Measurements from ENCODE around the gene DSCAML1. TPM values are rescaled to one million over a fixed set of nuclear protein-coding genes. Genes with fewer than 3 reads are reported as not detected.

DSCAML1 gene
- total and polyA plus RNA-seq, 9 of the 15 experiments (the other 6 are each of a cell fraction or from before 2014, with no cell fraction given), result not detected

DNA sequence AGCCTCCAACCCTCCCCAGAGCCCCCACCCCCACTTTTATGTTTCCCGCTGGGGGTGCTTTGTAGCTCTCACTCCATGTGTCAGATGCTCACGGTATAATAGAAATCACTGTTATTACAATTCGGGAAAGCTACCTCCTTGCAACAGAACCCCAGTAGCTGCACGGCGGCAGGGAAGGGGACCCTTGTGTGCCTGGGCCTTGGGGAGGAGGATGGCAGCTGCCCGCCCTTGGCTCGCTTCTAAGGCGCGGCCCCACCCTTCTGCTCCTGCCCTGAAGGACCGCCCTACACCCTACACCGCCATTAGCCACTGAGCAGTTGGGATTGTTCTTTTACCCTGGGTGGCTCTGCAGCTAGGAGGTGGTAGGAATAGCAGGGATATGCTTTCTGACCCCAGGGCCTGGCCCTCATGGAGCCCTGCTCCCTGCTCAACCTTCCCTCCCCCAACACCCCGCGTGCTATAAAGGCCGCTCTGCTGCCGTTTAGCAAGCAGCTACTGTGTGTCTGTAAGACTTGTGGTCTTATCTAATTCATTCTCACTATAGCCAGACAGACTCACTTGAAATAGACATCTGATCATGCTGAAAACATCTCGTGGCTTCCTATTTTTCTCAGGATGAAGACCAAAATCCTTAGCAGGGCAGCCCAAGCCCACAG, 249.7 kb downstream of the DSCAML1 start:
- no peaks in the 10 kb centered on the region for H3K9me3 ChIP-seq (replicated peaks; ENCODE audit: control insufficient read depth, insufficient read depth, low read depth, low read length)
- FAIRE-seq (no peak), ATAC-seq (no peak), DNase-seq (ENCODE audit: extremely low read depth in 1 of 4, low spot score in 3 of 4) (no peak)
- H3K79me2 ChIP-seq (ENCODE audit: control insufficient read depth, insufficient read depth, low read length), result no peaks in the 10 kb centered on the region
- in situ Hi-C loops (cut with MboI) (no loop called here), intact Hi-C loops (cut with micrococcal nuclease) (no loop called here)
- no peak overlapping the region for H3K27ac ChIP-seq (ENCODE audit: extremely low read depth, low read depth, low read length)
- H4K20me1 ChIP-seq (replicated peaks; ENCODE audit: control insufficient read depth, insufficient read depth, low read length), result peaks cover 5% of the 10 kb centered on the region; the same call in 1 of the 2 replicates
- H3K9me1 ChIP-seq (ENCODE audit: control insufficient read depth, insufficient read depth, low read length), result peaks cover 3% of the 10 kb centered on the region
- ChIA-PET POLR2A (no interaction called here), CTCF (ENCODE audit: low intra/inter-chr PET ratio) (no interaction called here)
- no peak overlapping the region for H2AFZ ChIP-seq (ENCODE audit: low read depth, low read length)
- H3K4me3 ChIP-seq, result no peak overlapping the region
- H3K36me3 ChIP-seq (ENCODE audit: control insufficient read depth, insufficient read depth, low read length), result no peaks in the 10 kb centered on the region
- no TSS peak for BruUV-seq (replicated peaks)
- H3K4me2 ChIP-seq (ENCODE audit: insufficient read depth, low read length), result no peak overlapping the region
- TF ChIP-seq THRAP3 (IDR thresholded peaks at IDR 0.05; ENCODE audit: borderline replicate concordance) (no peak), RAD21 (CRISPR knock-in tag; conservative IDR thresholded peaks at IDR 0.05 in 1 of 2, IDR thresholded peaks at IDR 0.05 in 1 of 2) (no peak), ZNF41 (CRISPR knock-in tag; conservative IDR thresholded peaks at IDR 0.05) (no peak), PPARD (CRISPR knock-in tag; IDR thresholded peaks at IDR 0.05) (no peak), POLR2A (conservative IDR thresholded peaks at IDR 0.05) (no peak), BACH1 (tag; IDR thresholded peaks at IDR 0.05) (no peak)
- peaks cover 12 to 76% of the 10 kb centered on the region in 2 experiments; a peak in 4 of 5 replicates for H3K27me3 ChIP-seq (ENCODE audit: control insufficient read depth in 2 of 2, insufficient read depth in 2 of 2, low read length in 2 of 2)
- H3K9ac ChIP-seq (ENCODE audit: insufficient read depth in 1 of 2, low read depth in 2 of 2, low read length in 2 of 2), result no peak overlapping the region
- WGBS (ENCODE audit: insufficient coverage, low coverage, missing lambda C conversion rate), result 2% methylated on average over 15 of the region's 16 CpGs
- H3K4me1 ChIP-seq (replicated peaks in 1 of 2; ENCODE audit: control insufficient read depth in 2 of 2, insufficient read depth in 2 of 2, low read length in 2 of 2), result no peaks in the 10 kb centered on the region

Data from K562 (cell line).